Keratinocyte (primary cell): ENCODE results near the gene PDE3A. TPM values are rescaled to one million over a fixed set of nuclear protein-coding genes. Genes with fewer than 3 reads are reported as not detected.

Source experiments
- DNase-seq: peaks from one replicate; pipeline ENCODE4 v3.0.0-alpha.2; 2011; ENCODE audit warnings: low read depth, missing footprints, low spot score
- FAIRE-seq: peaks from 2 replicates; lab custom pipeline; 2011; peaks lifted over from hg19 to GRCh38; lab: Jason Lieb, UNC
- H2AFZ ChIP-seq: 2 replicates; pipeline ENCODE4 v1.6.0; 2012; ENCODE audit warnings: low read length, control low read depth, inconsistent platforms; ENCODE audit not compliant: control insufficient read depth
- H3K27ac ChIP-seq: 2 replicates; pipeline ENCODE4 v1.5.1; 2011; ENCODE audit warnings: low read length; ENCODE audit not compliant: control insufficient read depth, insufficient read depth
- H3K27me3 ChIP-seq: 3 replicates; pipeline ENCODE4 v1.6.0; 2011; ENCODE audit warnings: low read length; ENCODE audit not compliant: control insufficient read depth, insufficient read depth; ENCODE audit errors: extremely low read depth
- H3K36me3 ChIP-seq, 2 experiments: 2 replicates in 1 of 2; 3 replicates in 1 of 2; pipeline ENCODE4 v1.5.1; 2011; ENCODE audit warnings: low read length in 2 of 2, mild to moderate bottlenecking in 1 of 2; ENCODE audit not compliant: control insufficient read depth in 2 of 2, insufficient read depth in 2 of 2; ENCODE audit errors: extremely low read depth in 1 of 2
- H3K4me1 ChIP-seq: 3 replicates; pipeline ENCODE4 v1.5.1; 2011; ENCODE audit warnings: low read length; ENCODE audit not compliant: control insufficient read depth, insufficient read depth; ENCODE audit errors: extremely low read depth
- H3K4me2 ChIP-seq: 3 replicates; pipeline ENCODE4 v1.6.0; 2011; ENCODE audit warnings: low read depth, low read length; ENCODE audit not compliant: control insufficient read depth, insufficient read depth; ENCODE audit errors: extremely low read depth
- H3K4me3 ChIP-seq, 3 experiments: fragments of 200-600 bp in 1 of 3; sonication (generic) in 1 of 3; 2 replicates in 2 of 3; 3 replicates in 1 of 3; pipeline ENCODE4 v1.5.1; 2011 to 2016; ENCODE audit warnings: low read length in 3 of 3, mild to moderate bottlenecking in 3 of 3, control low read depth in 2 of 3, inconsistent platforms in 1 of 3, low read depth in 1 of 3, mixed read lengths in 1 of 3, mixed run types in 1 of 3, moderate library complexity in 1 of 3; ENCODE audit not compliant: control insufficient read depth in 2 of 3, insufficient read depth in 2 of 3; ENCODE audit errors: extremely low read depth in 1 of 3
- H3K79me2 ChIP-seq: 2 replicates; pipeline ENCODE4 v1.6.0; 2012; ENCODE audit warnings: low read length; ENCODE audit not compliant: control insufficient read depth, insufficient read depth
- H3K9ac ChIP-seq: 3 replicates; pipeline ENCODE4 v1.6.0; 2011; ENCODE audit warnings: low read length; ENCODE audit not compliant: control insufficient read depth, insufficient read depth; ENCODE audit errors: extremely low read depth
- H3K9me1 ChIP-seq: 3 replicates; pipeline ENCODE4 v1.6.0; 2011; ENCODE audit warnings: low read length; ENCODE audit not compliant: control insufficient read depth, insufficient read depth; ENCODE audit errors: extremely low read depth
- H3K9me3 ChIP-seq: 2 replicates; pipeline ENCODE4 v1.5.1; 2012; ENCODE audit warnings: low read depth, low read length; ENCODE audit not compliant: control insufficient read depth
- H4K20me1 ChIP-seq: 3 replicates; pipeline ENCODE4 v1.6.0; 2011; ENCODE audit warnings: low read length; ENCODE audit not compliant: control insufficient read depth, insufficient read depth; ENCODE audit errors: extremely low read depth
- CTCF ChIP-seq, 3 experiments: IDR thresholded peaks in 1 of 3; conservative IDR thresholded peaks in 1 of 3; optimal IDR thresholded peaks in 1 of 3; 2 replicates in 2 of 3; 3 replicates in 1 of 3; pipeline versions ENCODE3 to v1.5.1; 2011; ENCODE audit warnings: low read length in 3 of 3, mild to moderate bottlenecking in 3 of 3, moderate library complexity in 2 of 3, control low read depth in 1 of 3, inconsistent platforms in 1 of 3; ENCODE audit not compliant: insufficient read depth in 2 of 3; ENCODE audit errors: extremely low read depth in 1 of 3
- EZH2 ChIP-seq: IDR thresholded peaks from one replicate; pipeline ENCODE4 v1.6.1; 2012; ENCODE audit warnings: inconsistent platforms, mild to moderate bottlenecking, low read length, moderate library complexity
- dilution Hi-C: fragments of 300-500 bp; cut with MboI; formaldehyde crosslinking; loops from one replicate; pipeline ENCODE4 v1.7.0; 2020; ENCODE audit warnings: low sequenced_read_pairs; ENCODE audit not compliant: extremely low pct_ligation_motif_present
- polyA plus RNA-seq, 5 experiments: library from polyadenylated mRNA; depleted of rRNA in 3 of 5; stranded (reverse) in 3 of 5; stranded (forward) in 1 of 5; unstranded in 1 of 5; fragments of >200 nt; gene quantifications; 1 replicate in 1 of 5; 2 replicates in 3 of 5; 3 replicates in 1 of 5; pipeline versions ENCODE4 v1.2.1 to v1.2.3, GENCODE V29; 2011 to 2012; ENCODE audit warnings: missing spikeins in 2 of 5, low read depth in 1 of 5, low replicate concordance in 1 of 5

Gene PDE3A
- polyA plus RNA-seq, 1 donor (not counting 4 experiments of a cell fraction or from before 2014, with no cell fraction given) = 0.01 TPM

- Histone ChIP-seq H3K79me2 (no peaks in the 10 kb centered on the region), H3K27ac (no peak overlapping the region), H3K4me2 (no peak overlapping the region), H3K4me3 (no peak overlapping the region), H4K20me1 (no peaks in the 10 kb centered on the region), H3K36me3 (no peaks in the 10 kb centered on the region), H3K9me3 (no peaks in the 10 kb centered on the region), H3K9me1 (no peaks in the 10 kb centered on the region), H2AFZ (no peak overlapping the region), H3K9ac (no peak overlapping the region), H3K27me3 (no peaks in the 10 kb centered on the region), H3K4me1 (no peaks in the 10 kb centered on the region)
- dilution Hi-C loops = no loop called here
- TF ChIP-seq EZH2 = no peak
- no peak for TF ChIP-seq CTCF (optimal IDR thresholded peaks at IDR 0.05 in 1 of 3, IDR thresholded peaks at IDR 0.05 in 1 of 3, conservative IDR thresholded peaks at IDR 0.05 in 1 of 3; ENCODE audit: extremely low read depth in 1 of 3, insufficient read depth in 2 of 3, low read length in 3 of 3)
- DNase-seq (no peak), FAIRE-seq (no peak)
These were observed 61.5 kb downstream of the PDE3A start for GRCh38 chr12:20429852-20430251.

- TF ChIP-seq CTCF (optimal IDR thresholded peaks at IDR 0.05 in 1 of 3, IDR thresholded peaks at IDR 0.05 in 1 of 3, conservative IDR thresholded peaks at IDR 0.05 in 1 of 3; ENCODE audit: extremely low read depth in 1 of 3, insufficient read depth in 2 of 3, low read length in 3 of 3) = no peak
- TF ChIP-seq EZH2 = no peak
- dilution Hi-C loops = no loop called here
- Histone ChIP-seq H3K27ac (no peak overlapping the region), H3K27me3 (no peaks in the 10 kb centered on the region), H3K4me1 (no peaks in the 10 kb centered on the region), H3K4me2 (no peak overlapping the region), H3K79me2 (no peaks in the 10 kb centered on the region), H3K9me3 (no peaks in the 10 kb centered on the region), H3K9ac (no peak overlapping the region), H3K36me3 (no peaks in the 10 kb centered on the region), H4K20me1 (no peaks in the 10 kb centered on the region), H3K4me3 (no peak overlapping the region), H3K9me1 (no peaks in the 10 kb centered on the region), H2AFZ (no peak overlapping the region)
- FAIRE-seq (no peak), DNase-seq (no peak)
These were observed 64.0 kb downstream of the PDE3A start for GRCh38 chr12:20432290-20432689.
